ENCODE results near the gene LONP2. TPM values are rescaled to one million over a fixed set of nuclear protein-coding genes. Genes with fewer than 3 reads are reported as not detected.

The LONP2 gene
- total RNA-seq, 1 donor = 56.8 TPM

GRCh38 chr16:48284772-48285409, 40.8 kb downstream of the LONP2 start:
- TF ChIP-seq, protein P1, sequence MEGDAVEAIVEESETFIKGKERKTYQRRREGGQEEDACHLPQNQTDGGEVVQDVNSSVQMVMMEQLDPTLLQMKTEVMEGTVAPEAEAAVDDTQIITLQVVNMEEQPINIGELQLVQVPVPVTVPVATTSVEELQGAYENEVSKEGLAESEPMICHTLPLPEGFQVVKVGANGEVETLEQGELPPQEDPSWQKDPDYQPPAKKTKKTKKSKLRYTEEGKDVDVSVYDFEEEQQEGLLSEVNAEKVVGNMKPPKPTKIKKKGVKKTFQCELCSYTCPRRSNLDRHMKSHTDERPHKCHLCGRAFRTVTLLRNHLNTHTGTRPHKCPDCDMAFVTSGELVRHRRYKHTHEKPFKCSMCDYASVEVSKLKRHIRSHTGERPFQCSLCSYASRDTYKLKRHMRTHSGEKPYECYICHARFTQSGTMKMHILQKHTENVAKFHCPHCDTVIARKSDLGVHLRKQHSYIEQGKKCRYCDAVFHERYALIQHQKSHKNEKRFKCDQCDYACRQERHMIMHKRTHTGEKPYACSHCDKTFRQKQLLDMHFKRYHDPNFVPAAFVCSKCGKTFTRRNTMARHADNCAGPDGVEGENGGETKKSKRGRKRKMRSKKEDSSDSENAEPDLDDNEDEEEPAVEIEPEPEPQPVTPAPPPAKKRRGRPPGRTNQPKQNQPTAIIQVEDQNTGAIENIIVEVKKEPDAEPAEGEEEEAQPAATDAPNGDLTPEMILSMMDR (IDR thresholded peaks at IDR 0.05; ENCODE audit: extremely low read depth, low read depth, low read length) = no peak
- Histone ChIP-seq H3K4me1 (ENCODE audit: insufficient read depth, low read length) (no peaks in the 10 kb centered on the region), H3K27me3 (ENCODE audit: insufficient read depth, low read length) (no peaks in the 10 kb centered on the region), H3K4me2 (ENCODE audit: insufficient read depth, low read length) (no peak overlapping the region), H4K20me1 (ENCODE audit: insufficient read depth, low read length) (no peaks in the 10 kb centered on the region), H3K79me2 (ENCODE audit: insufficient read depth, low read length) (peaks cover 28% of the 10 kb centered on the region), H2AFZ (ENCODE audit: low read length) (no peak overlapping the region), H3K4me3 (ENCODE audit: insufficient read depth, low read length) (no peak overlapping the region), H3K9me3 (ENCODE audit: low read depth, low read length) (peaks cover 4% of the 10 kb centered on the region), H3K36me3 (ENCODE audit: insufficient read depth, low read length) (peaks cover 31% of the 10 kb centered on the region), H3K27ac (ENCODE audit: low read depth, low read length) (no peak overlapping the region)
- no peak for DNase-seq (ENCODE audit: insufficient read length, low spot score, missing footprints)

DNA sequence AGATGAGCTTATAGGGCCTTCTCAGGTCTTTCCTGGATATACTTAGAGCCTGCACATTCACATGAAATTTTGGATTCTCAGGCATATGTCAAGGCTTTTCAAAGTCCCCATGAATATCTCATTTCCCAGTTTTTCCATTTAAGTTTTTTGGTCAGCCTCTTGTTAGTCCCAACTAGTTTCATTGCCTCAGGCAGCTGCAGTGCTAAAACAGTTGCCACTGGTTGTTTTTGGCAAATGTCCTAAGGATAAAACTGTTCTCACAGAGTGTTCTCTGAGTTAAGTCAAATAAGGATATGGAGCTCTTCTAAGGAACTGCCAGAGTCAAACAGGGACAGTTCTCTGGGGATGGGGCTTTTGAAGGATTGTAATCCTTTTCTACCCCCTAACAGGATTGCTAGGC, 43.1 kb downstream of the LONP2 start:
- DNase-seq (ENCODE audit: insufficient read length, low spot score, missing footprints) = no peak
- peaks cover 14% of the 10 kb centered on the region for H3K4me1 ChIP-seq (ENCODE audit: insufficient read depth, low read length)
- no peak overlapping the region for H3K27ac ChIP-seq (ENCODE audit: low read depth, low read length)
- TF ChIP-seq, protein P1 (IDR thresholded peaks at IDR 0.05; ENCODE audit: extremely low read depth, low read depth, low read length) = no peak
- H3K9me3 ChIP-seq (ENCODE audit: low read depth, low read length) = peaks cover 4% of the 10 kb centered on the region
- peaks cover 34% of the 10 kb centered on the region for H3K79me2 ChIP-seq (ENCODE audit: insufficient read depth, low read length)
- H3K4me3 ChIP-seq (ENCODE audit: insufficient read depth, low read length) = no peak overlapping the region
- H4K20me1 ChIP-seq (ENCODE audit: insufficient read depth, low read length) = no peaks in the 10 kb centered on the region
- H3K36me3 ChIP-seq (ENCODE audit: insufficient read depth, low read length) = peaks cover 31% of the 10 kb centered on the region
- H3K4me2 ChIP-seq (ENCODE audit: insufficient read depth, low read length) = no peak overlapping the region
- no peaks in the 10 kb centered on the region for H3K27me3 ChIP-seq (ENCODE audit: insufficient read depth, low read length)
- no peak overlapping the region for H2AFZ ChIP-seq (ENCODE audit: low read length)

GRCh38 chr16:48291303-48291702, 47.2 kb downstream of the LONP2 start:
- peaks cover 28% of the 10 kb centered on the region for H3K36me3 ChIP-seq (ENCODE audit: insufficient read depth, low read length)
- peaks cover 4% of the 10 kb centered on the region for H3K9me3 ChIP-seq (ENCODE audit: low read depth, low read length)
- H3K4me3 ChIP-seq (ENCODE audit: insufficient read depth, low read length) = no peak overlapping the region
- H4K20me1 ChIP-seq (ENCODE audit: insufficient read depth, low read length) = no peaks in the 10 kb centered on the region
- peaks cover 14% of the 10 kb centered on the region for H3K4me1 ChIP-seq (ENCODE audit: insufficient read depth, low read length)
- peaks cover 29% of the 10 kb centered on the region for H3K79me2 ChIP-seq (ENCODE audit: insufficient read depth, low read length)
- peak; percentile 47 for DNase-seq (ENCODE audit: insufficient read length, low spot score, missing footprints)
- no peak overlapping the region for H2AFZ ChIP-seq (ENCODE audit: low read length)
- TF ChIP-seq, protein P1 (IDR thresholded peaks at IDR 0.05; ENCODE audit: extremely low read depth, low read depth, low read length) = no peak
- no peaks in the 10 kb centered on the region for H3K27me3 ChIP-seq (ENCODE audit: insufficient read depth, low read length)
- peak overlapping the region; percentile 20 for H3K4me2 ChIP-seq (ENCODE audit: insufficient read depth, low read length)
- peak overlapping the region; percentile 78 for H3K27ac ChIP-seq (ENCODE audit: low read depth, low read length)

DNA sequence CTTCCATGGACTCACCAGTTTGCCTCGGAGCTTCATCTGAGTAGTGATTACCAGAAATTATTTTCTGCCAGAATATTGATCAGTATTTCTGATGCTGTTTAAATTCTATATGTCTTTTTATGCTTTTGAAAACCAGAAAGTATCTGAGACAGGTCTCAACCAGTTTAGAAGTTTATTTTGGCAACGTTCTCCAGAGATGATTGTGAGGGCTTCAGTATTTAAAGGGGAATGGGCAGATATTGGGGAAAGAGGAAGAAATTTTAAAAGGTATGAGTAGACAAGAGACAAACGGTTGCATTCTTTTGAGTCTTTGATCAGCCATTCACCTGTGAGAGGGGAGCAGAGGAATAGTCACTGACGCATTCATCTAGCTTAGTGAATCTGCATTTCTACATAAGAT, 47.7 kb downstream of the LONP2 start:
- peak overlapping the region; percentile 20 for H3K4me2 ChIP-seq (ENCODE audit: insufficient read depth, low read length)
- H3K27me3 ChIP-seq (ENCODE audit: insufficient read depth, low read length) = no peaks in the 10 kb centered on the region
- H3K4me1 ChIP-seq (ENCODE audit: insufficient read depth, low read length) = peaks cover 14% of the 10 kb centered on the region
- H3K4me3 ChIP-seq (ENCODE audit: insufficient read depth, low read length) = no peak overlapping the region
- H3K36me3 ChIP-seq (ENCODE audit: insufficient read depth, low read length) = peaks cover 25% of the 10 kb centered on the region
- peaks cover 29% of the 10 kb centered on the region for H3K79me2 ChIP-seq (ENCODE audit: insufficient read depth, low read length)
- no peak for DNase-seq (ENCODE audit: insufficient read length, low spot score, missing footprints)
- H2AFZ ChIP-seq (ENCODE audit: low read length) = no peak overlapping the region
- H3K9me3 ChIP-seq (ENCODE audit: low read depth, low read length) = peaks cover 4% of the 10 kb centered on the region
- TF ChIP-seq, protein P1 (IDR thresholded peaks at IDR 0.05; ENCODE audit: extremely low read depth, low read depth, low read length) = no peak
- H3K27ac ChIP-seq (ENCODE audit: low read depth, low read length) = peak overlapping the region; percentile 78
- no peaks in the 10 kb centered on the region for H4K20me1 ChIP-seq (ENCODE audit: insufficient read depth, low read length)

Measured in osteoblast (primary cell).